OCI-LY3 (cell line): Measurements from ENCODE around the gene BRAT1.
A peak's percentile ranks its signal among the peaks of the same experiment; 100 is the strongest.

Experiments
- H2AFZ ChIP-seq: fragments of 200-600, 300-600 bp; shearing (Covaris generic); 2 replicates; pipeline ENCODE4 v1.6.0; 2014; ENCODE audit warnings: antibody characterized with exemption, low read depth, low read length
- H3K27ac ChIP-seq: fragments of 200-600, 300-600 bp; sonication (generic); 2 replicates; pipeline ENCODE4 v1.5.1; 2014; ENCODE audit warnings: mild to moderate bottlenecking, low read length, moderate library complexity, mixed read lengths
- H3K27me3 ChIP-seq: fragments of 200-600, 300-600 bp; sonication (generic); 2 replicates; pipeline ENCODE4 v1.6.1; 2014; ENCODE audit warnings: low read depth, low read length, mixed read lengths
- H3K36me3 ChIP-seq: fragments of 200-600, 300-600 bp; sonication (generic); replicated peaks from 2 replicates; pipeline ENCODE3; 2014; ENCODE audit warnings: low read depth, low read length, mixed read lengths
- H3K4me1 ChIP-seq: fragments of 300-600, 200-600 bp; sonication (generic); 2 replicates; pipeline ENCODE4 v1.6.1; 2014; ENCODE audit warnings: low read length, mixed read lengths
- H3K4me2 ChIP-seq: fragments of 200-600, 300-600 bp; sonication (generic); 2 replicates; pipeline ENCODE4 v1.6.1; 2014; ENCODE audit warnings: low read length, mixed read lengths
- H3K4me3 ChIP-seq: fragments of 300-600, 200-600 bp; sonication (generic); 2 replicates; pipeline ENCODE4 v1.5.1; 2014; ENCODE audit warnings: antibody characterized with exemption, mild to moderate bottlenecking, low read length, moderate library complexity
- H3K79me2 ChIP-seq: fragments of 300-600, 200-600 bp; shearing (Covaris generic); 2 replicates; pipeline ENCODE4 v1.6.1; 2014; ENCODE audit warnings: mild to moderate bottlenecking, low read length, mixed read lengths
- H3K9ac ChIP-seq: fragments of 300-600, 200-600 bp; shearing (Covaris generic); 2 replicates; pipeline ENCODE4 v1.6.0; 2014; ENCODE audit warnings: mild to moderate bottlenecking, low read length, moderate library complexity
- H3K9me3 ChIP-seq: fragments of 200-600, 300-600 bp; shearing (Covaris generic); 2 replicates; pipeline ENCODE4 v1.6.1; 2014; ENCODE audit warnings: low read length, mixed read lengths; ENCODE audit not compliant: insufficient read depth
- H4K20me1 ChIP-seq: fragments of 200-600, 300-600 bp; sonication (generic); 2 replicates; pipeline ENCODE4 v1.6.1; 2016; ENCODE audit warnings: low read length, mixed read lengths; ENCODE audit not compliant: insufficient read depth
- EZH2phosphoT487 ChIP-seq: fragments of 200-600 bp; shearing (Covaris generic); IDR thresholded peaks from 2 replicates; pipeline ENCODE4 v1.6.1; 2018; ENCODE audit warnings: antibody characterized with exemption, mixed run types, low read depth
- TF ChIP-seq, protein P1 (sequence below): fragments of 200-600, 300-600 bp; sonication (generic); IDR thresholded peaks from 2 replicates; pipeline ENCODE4 v1.5.1; 2014; ENCODE audit warnings: antibody characterized with exemption, low read length, low read depth

Gene BRAT1

DNA sequence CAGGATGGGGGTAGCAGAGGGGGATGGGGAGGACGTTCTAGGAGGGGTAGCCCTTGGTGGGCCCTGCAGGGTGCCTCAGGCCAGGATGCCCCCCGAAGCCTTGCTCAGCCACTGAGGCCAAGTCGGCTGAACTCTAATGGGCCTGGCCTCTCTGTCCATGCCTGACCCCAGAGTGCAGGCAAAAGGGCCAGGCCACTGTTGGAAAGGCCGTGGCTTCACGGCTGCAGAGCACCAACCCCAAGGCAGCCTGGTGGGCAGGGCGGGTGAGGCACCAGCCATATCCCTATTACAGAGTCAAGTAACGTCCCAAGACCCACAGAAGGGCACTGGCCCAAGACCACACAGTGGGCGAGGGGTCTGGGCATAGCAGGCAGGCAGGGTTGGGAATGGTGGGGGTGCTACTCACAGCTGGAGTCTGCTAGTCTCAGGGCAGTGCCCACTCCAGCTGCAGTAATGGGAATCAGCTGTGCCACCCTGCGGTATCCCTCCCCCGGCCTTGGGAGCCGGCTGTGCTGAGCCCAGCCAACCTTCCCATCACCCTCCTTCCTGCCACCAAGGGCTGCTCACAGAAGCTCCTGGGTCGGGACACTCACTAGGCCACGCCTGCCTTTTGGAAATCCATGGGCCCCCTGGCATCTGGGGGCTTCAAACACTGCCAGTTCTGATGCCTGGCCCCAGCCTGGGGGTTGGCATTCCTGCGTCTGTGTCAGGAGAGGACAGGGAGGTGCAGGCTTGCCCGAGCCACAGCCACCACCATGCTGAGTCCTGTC is 39.7 kb downstream of the BRAT1 start:
- Histone ChIP-seq H3K9me3 (no peaks in the 10 kb centered on the region), H3K79me2 (peaks cover 10% of the 10 kb centered on the region), H3K4me1 (peaks cover 43% of the 10 kb centered on the region), H3K27ac (no peak overlapping the region), H4K20me1 (peaks cover 5% of the 10 kb centered on the region; the same call in 1 of the 2 replicates), H3K27me3 (no peaks in the 10 kb centered on the region), H2AFZ (no peak overlapping the region), H3K36me3 (no peaks in the 10 kb centered on the region), H3K9ac (no peak overlapping the region), H3K4me3 (no peak overlapping the region), H3K4me2 (no peak overlapping the region)
- TF ChIP-seq EZH2phosphoT487, result no peak
- TF ChIP-seq, protein P1, sequence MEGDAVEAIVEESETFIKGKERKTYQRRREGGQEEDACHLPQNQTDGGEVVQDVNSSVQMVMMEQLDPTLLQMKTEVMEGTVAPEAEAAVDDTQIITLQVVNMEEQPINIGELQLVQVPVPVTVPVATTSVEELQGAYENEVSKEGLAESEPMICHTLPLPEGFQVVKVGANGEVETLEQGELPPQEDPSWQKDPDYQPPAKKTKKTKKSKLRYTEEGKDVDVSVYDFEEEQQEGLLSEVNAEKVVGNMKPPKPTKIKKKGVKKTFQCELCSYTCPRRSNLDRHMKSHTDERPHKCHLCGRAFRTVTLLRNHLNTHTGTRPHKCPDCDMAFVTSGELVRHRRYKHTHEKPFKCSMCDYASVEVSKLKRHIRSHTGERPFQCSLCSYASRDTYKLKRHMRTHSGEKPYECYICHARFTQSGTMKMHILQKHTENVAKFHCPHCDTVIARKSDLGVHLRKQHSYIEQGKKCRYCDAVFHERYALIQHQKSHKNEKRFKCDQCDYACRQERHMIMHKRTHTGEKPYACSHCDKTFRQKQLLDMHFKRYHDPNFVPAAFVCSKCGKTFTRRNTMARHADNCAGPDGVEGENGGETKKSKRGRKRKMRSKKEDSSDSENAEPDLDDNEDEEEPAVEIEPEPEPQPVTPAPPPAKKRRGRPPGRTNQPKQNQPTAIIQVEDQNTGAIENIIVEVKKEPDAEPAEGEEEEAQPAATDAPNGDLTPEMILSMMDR, result no peak

- Histone ChIP-seq H3K4me3 (no peak overlapping the region), H3K79me2 (peaks cover under 1% of the 10 kb centered on the region; the same call in 1 of the 2 replicates), H3K4me2 (no peak overlapping the region), H3K27ac (no peak overlapping the region), H3K27me3 (no peaks in the 10 kb centered on the region), H3K9ac (no peak overlapping the region), H3K4me1 (peaks cover 52% of the 10 kb centered on the region), H4K20me1 (no peaks in the 10 kb centered on the region), H3K9me3 (no peaks in the 10 kb centered on the region), H3K36me3 (no peaks in the 10 kb centered on the region), H2AFZ (no peak overlapping the region)
- no peak for TF ChIP-seq EZH2phosphoT487
- TF ChIP-seq, protein P1, result no peak
These were observed 40.6 kb downstream of the BRAT1 start for GRCh38 chr7:2514473-2515423.

GRCh38 chr7:2513702-2514101 is 41.6 kb downstream of the BRAT1 start:
- H3K9ac ChIP-seq, result no peak overlapping the region
- no peaks in the 10 kb centered on the region for H3K36me3 ChIP-seq
- TF ChIP-seq, protein P1, result no peak
- TF ChIP-seq EZH2phosphoT487, result no peak
- H3K4me1 ChIP-seq, result peaks cover 59% of the 10 kb centered on the region
- H3K79me2 ChIP-seq, result no peaks in the 10 kb centered on the region
- no peaks in the 10 kb centered on the region for H3K9me3 ChIP-seq
- H3K4me3 ChIP-seq, result no peak overlapping the region
- no peak overlapping the region for H3K4me2 ChIP-seq
- 0 out of 2 replicates have a peak, but pooled peaks cover under 1% of the 10 kb centered on the region for H3K27me3 ChIP-seq
- H2AFZ ChIP-seq, result no peak overlapping the region
- H3K27ac ChIP-seq, result no peak overlapping the region
- H4K20me1 ChIP-seq, result no peaks in the 10 kb centered on the region

- H3K4me1 ChIP-seq, result peaks cover 55% of the 10 kb centered on the region
- H2AFZ ChIP-seq, result peak overlapping the region; percentile 49; the same call in 1 of the 2 replicates
- H3K36me3 ChIP-seq, result no peaks in the 10 kb centered on the region
- TF ChIP-seq EZH2phosphoT487, result no peak
- TF ChIP-seq, protein P1, result no peak
- H3K27me3 ChIP-seq, result 0 out of 2 replicates have a peak, but pooled peaks cover 5% of the 10 kb centered on the region
- no peaks in the 10 kb centered on the region for H3K79me2 ChIP-seq
- H4K20me1 ChIP-seq, result no peaks in the 10 kb centered on the region
- peak overlapping the region; percentile 56; the same call in 1 of the 2 replicates for H3K4me3 ChIP-seq
- no peaks in the 10 kb centered on the region for H3K9me3 ChIP-seq
- H3K27ac ChIP-seq, result peak overlapping the region; percentile 70; the same call in 1 of the 2 replicates
- H3K4me2 ChIP-seq, result peak overlapping the region; percentile 81
- peak overlapping the region; percentile 70; the same call in 1 of the 2 replicates for H3K9ac ChIP-seq
These were observed 42.6 kb downstream of the BRAT1 start for GRCh38 chr7:2512713-2513112.
